ENCODE measurements around the gene ROS1.

- TF ChIP-seq POLR2AphosphoS5 (IDR thresholded peaks at IDR 0.05) (no peak), POLR2A (IDR thresholded peaks at IDR 0.05; ENCODE audit: low read depth) (no peak), CTCF (IDR thresholded peaks at IDR 0.05) (no peak), EP300 (IDR thresholded peaks at IDR 0.05) (no peak)
These were observed 26.6 kb downstream of the ROS1 start for GRCh38 chr6:117399126-117399525.
